ENCODE results near the gene RNF115. TPM values are rescaled to one million over a fixed set of nuclear protein-coding genes. Genes with fewer than 3 reads are reported as not detected.
"Not testable (repeated sequence)": the region's sequence is repeated elsewhere in the genome, so short reads cannot be mapped to it uniquely, and the experiment has no call there.

The RNF115 gene
- polyA plus RNA-seq, 3 donors, result 3.5 to 5.4 (median 5.2) TPM

GRCh38 chr1:145760395-145760949, 63.4 kb downstream of the RNF115 start:
- H2AFZ ChIP-seq (ENCODE audit: insufficient read depth, low read depth, low read length, poor library complexity, severe bottlenecking); H3K4me3 ChIP-seq (replicated peaks in 1 of 3; ENCODE audit: low read depth in 2 of 3, low read length in 3 of 3); DNase-seq; H3K27ac Mint-ChIP-seq; H3K79me2 ChIP-seq (ENCODE audit: insufficient read depth, low read length); H3K4me3 Mint-ChIP-seq; H3K4me2 ChIP-seq (replicated peaks; ENCODE audit: extremely low read depth, low read length, poor library complexity, severe bottlenecking); H3K27ac ChIP-seq (ENCODE audit: low read depth in 1 of 2, low read length in 2 of 2); H4K20me1 ChIP-seq (ENCODE audit: insufficient read depth, low read length); H3K27me3 Mint-ChIP-seq (ENCODE audit: low read depth in 3 of 3); H3K4me1 ChIP-seq (ENCODE audit: control insufficient read depth in 1 of 2, insufficient read depth in 2 of 2, low read length in 2 of 2); H3K9ac ChIP-seq (ENCODE audit: insufficient read depth, low read length, poor library complexity, severe bottlenecking); H3K4me1 Mint-ChIP-seq; H3K27me3 ChIP-seq (ENCODE audit: control insufficient read depth in 2 of 2, insufficient read depth in 2 of 2, low read length in 2 of 2); intact Hi-C loops (cut with micrococcal nuclease): not testable (repeated sequence)
- Histone ChIP-seq H3K36me3 (replicated peaks in 1 of 2; ENCODE audit: control insufficient read depth in 1 of 2, insufficient read depth in 2 of 2, low read length in 2 of 2) (peaks cover 21 to 80% of the 10 kb centered on the region in 2 donors), H3K9me3 (replicated peaks in 1 of 2; ENCODE audit: control insufficient read depth in 1 of 2, insufficient read depth in 1 of 2, low read length in 2 of 2) (peaks cover 17 to 18% of the 10 kb centered on the region in 2 donors)
- peaks cover 65 to 73% of the 10 kb centered on the region in 2 donors for H3K36me3 Mint-ChIP-seq
- no CpG with 5 or more reads among the region's 4 CpGs for WGBS (ENCODE audit: insufficient coverage)
- peaks cover 23 to 32% (median 25%) of the 10 kb centered on the region in 7 donors for H3K9me3 Mint-ChIP-seq

GRCh38 chr1:145759721-145760120, 64.2 kb downstream of the RNF115 start:
- Histone ChIP-seq H4K20me1 (ENCODE audit: insufficient read depth, low read length) (no peaks in the 10 kb centered on the region), H3K4me2 (replicated peaks; ENCODE audit: extremely low read depth, low read length, poor library complexity, severe bottlenecking) (no peak overlapping the region), H3K4me1 (ENCODE audit: control insufficient read depth in 1 of 2, insufficient read depth in 2 of 2, low read length in 2 of 2) (no peaks in the 10 kb centered on the region), H3K36me3 (replicated peaks in 1 of 2; ENCODE audit: control insufficient read depth in 1 of 2, insufficient read depth in 2 of 2, low read length in 2 of 2) (peaks cover 24 to 83% of the 10 kb centered on the region in 2 donors), H3K4me3 (replicated peaks in 1 of 3; ENCODE audit: low read depth in 2 of 3, low read length in 3 of 3) (no peak overlapping the region), H2AFZ (ENCODE audit: insufficient read depth, low read depth, low read length, poor library complexity, severe bottlenecking) (no peak overlapping the region), H3K9ac (ENCODE audit: insufficient read depth, low read length, poor library complexity, severe bottlenecking) (no peak overlapping the region), H3K79me2 (ENCODE audit: insufficient read depth, low read length) (no peaks in the 10 kb centered on the region), H3K27ac (ENCODE audit: low read depth in 1 of 2, low read length in 2 of 2) (no peak overlapping the region), H3K9me3 (replicated peaks in 1 of 2; ENCODE audit: control insufficient read depth in 1 of 2, insufficient read depth in 1 of 2, low read length in 2 of 2) (peaks cover 17 to 18% of the 10 kb centered on the region in 2 donors), H3K27me3 (ENCODE audit: control insufficient read depth in 2 of 2, insufficient read depth in 2 of 2, low read length in 2 of 2) (no peaks in the 10 kb centered on the region)
- TF ChIP-seq CTCF (IDR thresholded peaks at IDR 0.05), result no peak
- Mint-ChIP-seq H3K27me3 (ENCODE audit: low read depth in 3 of 3) (peaks cover 0 to 2% (median 1%) of the 10 kb centered on the region in 3 donors), H3K27ac (no peak overlapping the region), H3K4me3 (no peak overlapping the region), H3K9me3 (peaks cover 23 to 30% (median 23%) of the 10 kb centered on the region in 7 donors), H3K4me1 (no peaks in the 10 kb centered on the region), H3K36me3 (peaks cover 70 to 79% of the 10 kb centered on the region in 2 donors)
- 100% methylated on average over 1 of the region's 1 CpG for WGBS (ENCODE audit: insufficient coverage)
- intact Hi-C loops (cut with micrococcal nuclease), result no loop called here
- DNase-seq, result no peak
